Thoracic aorta (tissue), 2 donors: ENCODE data around the gene PCDHGC3. TPM values are rescaled to one million over a fixed set of nuclear protein-coding genes. Genes with fewer than 3 reads are reported as not detected.

Experiments used
- ATAC-seq: fragments of 150-250 bp; one replicate; pipeline ENCODE4 v1.8.0; 2017; ENCODE audit warnings: low read depth; ENCODE audit not compliant: insufficient number of reproducible peaks, low FRiP score
- DNase-seq: peaks from one replicate; pipeline ENCODE4 v3.0.0-alpha.2; 2020; ENCODE audit warnings: low spot score
- H3K27ac ChIP-seq, 2 donors: fragments of 200-600 bp; sonication (generic); 1 replicate in 1 of 2; 2 replicates in 1 of 2; pipeline ENCODE4 v1.5.1; 2016; ENCODE audit warnings: mild to moderate bottlenecking in 2 of 2, moderate library complexity in 2 of 2
- H3K27me3 ChIP-seq: fragments of 200-600 bp; sonication (generic); replicated peaks from 2 replicates; pipeline ENCODE4 v1.6.0; 2016; ENCODE audit warnings: mild to moderate bottlenecking; ENCODE audit not compliant: insufficient read depth
- H3K36me3 ChIP-seq: fragments of 200-600 bp; sonication (generic); one replicate; pipeline ENCODE4 v1.5.1; 2016
- H3K4me1 ChIP-seq, 2 donors: fragments of 200-600 bp; sonication (generic); 1 replicate in 1 of 2; 2 replicates in 1 of 2; pipeline versions ENCODE4 v1.5.1 to v1.6.0; 2016; ENCODE audit warnings: low read depth in 2 of 2, mild to moderate bottlenecking in 1 of 2; ENCODE audit not compliant: control insufficient read depth in 1 of 2
- H3K4me3 ChIP-seq: fragments of 200-600 bp; sonication (generic); 2 replicates; pipeline ENCODE4 v1.5.1; 2016; ENCODE audit warnings: mild to moderate bottlenecking
- H3K9me3 ChIP-seq: fragments of 200-600 bp; sonication (generic); 2 replicates; pipeline ENCODE4 v1.5.1; 2016
- total RNA-seq, 2 donors: library from RNA; depleted of rRNA; stranded (reverse); fragments of >200 nt; gene quantifications; one replicate each; pipeline versions ENCODE4 v1.1.0 to v1.2.3, GENCODE V29; 2016
- TF ChIP-seq, protein P1 (sequence below): fragments of 200-600 bp; sonication (generic); IDR thresholded peaks from one replicate; pipeline ENCODE4 v1.5.1; 2019; ENCODE audit warnings: antibody characterized with exemption

PCDHGC3 gene
- total RNA-seq, 2 donors from 2014 or later = 61.3 to 99.9 TPM

DNA sequence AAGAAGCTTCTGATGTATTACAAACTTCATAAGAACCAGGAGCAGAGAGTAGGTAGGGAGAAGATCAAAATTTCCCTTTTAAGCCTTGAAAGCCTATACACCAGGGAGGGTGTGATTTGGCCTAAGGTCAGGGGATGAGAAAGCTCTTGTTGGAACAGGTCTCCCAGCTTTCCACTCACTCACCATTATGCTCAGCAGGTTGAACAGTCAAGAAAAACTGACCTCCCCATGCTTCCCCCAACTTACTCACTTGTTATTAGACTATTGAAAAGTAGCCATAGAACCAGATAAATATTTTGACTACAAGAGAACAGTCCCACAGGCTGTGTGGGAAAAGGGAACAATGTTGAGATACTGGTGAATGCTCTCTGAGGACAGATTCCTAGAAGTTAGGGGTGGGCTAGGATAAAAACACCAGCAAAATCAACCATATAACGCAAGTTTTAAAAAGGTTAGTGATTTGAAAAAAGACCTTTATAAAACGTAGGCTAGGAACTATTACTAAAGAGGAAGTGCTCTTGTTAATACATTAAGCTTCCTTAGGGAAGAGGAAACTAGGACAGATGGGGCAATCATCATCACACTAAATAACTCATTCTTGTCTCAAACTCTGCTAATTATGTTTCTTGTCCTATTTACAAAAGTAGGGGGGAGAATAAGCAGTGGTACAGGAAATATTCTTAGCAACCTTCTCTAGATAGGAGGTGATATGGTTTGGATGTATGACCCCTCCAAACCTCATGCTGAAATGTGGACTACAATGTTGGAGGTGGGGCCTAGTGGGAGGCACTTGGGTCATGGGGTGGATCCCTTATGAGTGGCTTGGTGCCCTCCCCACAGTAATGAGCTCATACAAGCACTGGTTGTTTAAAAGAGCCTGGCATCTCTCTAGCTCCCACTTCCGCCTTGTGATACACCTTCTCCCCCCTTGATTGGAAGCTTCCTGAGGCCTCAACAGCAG, 44.1 kb downstream of the PCDHGC3 start:
- Histone ChIP-seq H3K27ac (peak overlapping the region in 1 of 2 donors; percentile 70), H3K4me1 (peaks cover 35 to 63% of the 10 kb centered on the region in 2 donors), H3K4me3 (no peak overlapping the region), H3K9me3 (no peaks in the 10 kb centered on the region), H3K27me3 (no peaks in the 10 kb centered on the region), H3K36me3 (no peaks in the 10 kb centered on the region)
- ATAC-seq (no peak), DNase-seq (no peak)
- TF ChIP-seq, protein P1, sequence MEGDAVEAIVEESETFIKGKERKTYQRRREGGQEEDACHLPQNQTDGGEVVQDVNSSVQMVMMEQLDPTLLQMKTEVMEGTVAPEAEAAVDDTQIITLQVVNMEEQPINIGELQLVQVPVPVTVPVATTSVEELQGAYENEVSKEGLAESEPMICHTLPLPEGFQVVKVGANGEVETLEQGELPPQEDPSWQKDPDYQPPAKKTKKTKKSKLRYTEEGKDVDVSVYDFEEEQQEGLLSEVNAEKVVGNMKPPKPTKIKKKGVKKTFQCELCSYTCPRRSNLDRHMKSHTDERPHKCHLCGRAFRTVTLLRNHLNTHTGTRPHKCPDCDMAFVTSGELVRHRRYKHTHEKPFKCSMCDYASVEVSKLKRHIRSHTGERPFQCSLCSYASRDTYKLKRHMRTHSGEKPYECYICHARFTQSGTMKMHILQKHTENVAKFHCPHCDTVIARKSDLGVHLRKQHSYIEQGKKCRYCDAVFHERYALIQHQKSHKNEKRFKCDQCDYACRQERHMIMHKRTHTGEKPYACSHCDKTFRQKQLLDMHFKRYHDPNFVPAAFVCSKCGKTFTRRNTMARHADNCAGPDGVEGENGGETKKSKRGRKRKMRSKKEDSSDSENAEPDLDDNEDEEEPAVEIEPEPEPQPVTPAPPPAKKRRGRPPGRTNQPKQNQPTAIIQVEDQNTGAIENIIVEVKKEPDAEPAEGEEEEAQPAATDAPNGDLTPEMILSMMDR = no peak

DNA sequence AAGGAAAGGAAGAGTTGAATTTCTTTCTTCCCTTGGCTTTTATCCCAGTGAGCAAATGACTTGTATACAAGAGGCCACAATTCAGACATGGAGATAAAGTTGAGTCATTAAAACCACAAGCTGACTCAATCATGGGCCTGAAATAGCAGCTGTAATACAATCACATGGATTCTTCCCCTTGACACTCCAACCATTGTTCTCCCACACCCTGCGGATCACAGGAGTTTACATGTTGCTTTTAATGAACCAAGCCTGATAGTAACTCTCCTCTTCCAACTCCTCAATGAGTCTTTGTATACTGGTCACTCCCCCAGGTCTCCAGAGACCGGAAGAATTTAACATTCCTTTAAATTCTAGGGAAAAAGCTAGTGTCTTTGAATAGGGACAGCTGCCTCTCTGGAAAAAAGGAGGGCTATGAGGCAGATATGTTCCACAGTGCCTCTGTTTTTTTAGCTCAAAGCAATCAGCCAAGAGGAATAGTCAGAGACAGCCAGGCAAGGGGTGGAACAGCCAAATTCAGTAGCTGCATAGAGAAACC, 45.5 kb downstream of the PCDHGC3 start:
- ATAC-seq (peak; percentile 22), DNase-seq (no peak)
- H3K36me3 ChIP-seq = peaks cover 4% of the 10 kb centered on the region
- H3K9me3 ChIP-seq = no peaks in the 10 kb centered on the region
- H3K27ac ChIP-seq = peak overlapping the region; percentile 45 to 70
- peaks cover 24 to 53% of the 10 kb centered on the region in 2 donors for H3K4me1 ChIP-seq
- TF ChIP-seq, protein P1 = no peak
- no peaks in the 10 kb centered on the region for H3K27me3 ChIP-seq
- no peak overlapping the region for H3K4me3 ChIP-seq

DNA sequence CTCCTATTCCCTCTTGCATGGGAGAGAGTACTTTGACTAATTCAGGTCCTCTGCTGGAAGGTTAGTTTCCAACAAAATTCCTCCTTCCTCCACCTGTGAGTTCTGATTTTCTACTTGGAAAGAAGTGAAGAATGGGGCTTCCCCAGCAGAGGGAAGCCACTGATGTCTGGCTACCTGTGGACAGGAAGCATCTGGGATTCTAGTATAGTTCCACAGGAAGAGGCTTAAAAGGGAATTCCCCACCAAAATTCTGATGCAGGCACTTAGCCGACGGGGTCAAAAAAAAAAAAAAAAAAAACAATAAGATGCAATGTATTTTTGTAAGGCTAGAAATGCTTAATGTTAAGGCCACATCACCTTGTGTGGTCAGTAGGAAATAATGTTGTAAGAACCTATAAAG, 46.5 kb downstream of the PCDHGC3 start:
- peaks cover 15 to 43% of the 10 kb centered on the region in 2 donors for H3K4me1 ChIP-seq

DNA sequence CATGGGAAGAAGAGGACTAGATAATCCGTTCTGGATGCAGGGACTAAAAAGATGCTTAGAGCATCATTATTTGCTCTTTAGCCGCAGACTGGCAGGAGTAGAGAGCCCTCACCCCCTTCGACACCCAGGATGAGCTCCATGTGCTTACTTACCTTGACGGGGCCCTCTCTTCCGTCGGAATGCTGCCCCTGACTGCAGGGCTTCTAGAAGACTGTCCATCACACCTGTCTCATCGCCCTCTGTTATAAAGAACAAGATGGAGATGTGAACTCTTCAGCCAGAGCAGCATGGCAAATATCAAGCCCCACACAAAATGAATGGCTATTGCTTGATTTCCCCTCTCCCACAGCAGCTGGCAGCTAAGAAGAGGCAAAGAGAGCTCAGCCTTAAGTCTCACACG, 48.2 kb downstream of the PCDHGC3 start:
- ATAC-seq (no peak), DNase-seq (no peak)
- Histone ChIP-seq H3K27ac (peak overlapping the region in 1 of 2 donors; percentile 4), H3K27me3 (no peaks in the 10 kb centered on the region), H3K36me3 (peaks cover 5% of the 10 kb centered on the region), H3K9me3 (no peaks in the 10 kb centered on the region), H3K4me3 (no peak overlapping the region), H3K4me1 (peaks cover 17 to 54% of the 10 kb centered on the region in 2 donors)
- TF ChIP-seq, protein P1 = no peak

More for the DNA sequence above, 46.5 kb downstream of the PCDHGC3 start:
- no peak for ATAC-seq
- Histone ChIP-seq H3K27ac (peak overlapping the region; percentile 45 to 70), H3K27me3 (no peaks in the 10 kb centered on the region), H3K36me3 (peaks cover 5% of the 10 kb centered on the region), H3K4me3 (no peak overlapping the region), H3K9me3 (no peaks in the 10 kb centered on the region)
- no peak for DNase-seq
- TF ChIP-seq, protein P1 = no peak
